GM18519 (cell line): ENCODE measurements around the gene RPS6KA2.
A peak's percentile ranks its signal among the peaks of the same experiment; 100 is the strongest.
"Not testable (repeated sequence)": the region's sequence is repeated elsewhere in the genome, so short reads cannot be mapped to it uniquely, and the experiment has no call there.

ENCODE experiments used
- ATAC-seq: cut with Tn5 transposase; IDR thresholded peaks from one replicate; pipeline ENCODE4 v1.9.1; 2021; ENCODE audit warnings: mild to moderate bottlenecking, moderate library complexity; ENCODE audit not compliant: unreplicated experiment, low FRiP score

Gene RPS6KA2

DNA sequence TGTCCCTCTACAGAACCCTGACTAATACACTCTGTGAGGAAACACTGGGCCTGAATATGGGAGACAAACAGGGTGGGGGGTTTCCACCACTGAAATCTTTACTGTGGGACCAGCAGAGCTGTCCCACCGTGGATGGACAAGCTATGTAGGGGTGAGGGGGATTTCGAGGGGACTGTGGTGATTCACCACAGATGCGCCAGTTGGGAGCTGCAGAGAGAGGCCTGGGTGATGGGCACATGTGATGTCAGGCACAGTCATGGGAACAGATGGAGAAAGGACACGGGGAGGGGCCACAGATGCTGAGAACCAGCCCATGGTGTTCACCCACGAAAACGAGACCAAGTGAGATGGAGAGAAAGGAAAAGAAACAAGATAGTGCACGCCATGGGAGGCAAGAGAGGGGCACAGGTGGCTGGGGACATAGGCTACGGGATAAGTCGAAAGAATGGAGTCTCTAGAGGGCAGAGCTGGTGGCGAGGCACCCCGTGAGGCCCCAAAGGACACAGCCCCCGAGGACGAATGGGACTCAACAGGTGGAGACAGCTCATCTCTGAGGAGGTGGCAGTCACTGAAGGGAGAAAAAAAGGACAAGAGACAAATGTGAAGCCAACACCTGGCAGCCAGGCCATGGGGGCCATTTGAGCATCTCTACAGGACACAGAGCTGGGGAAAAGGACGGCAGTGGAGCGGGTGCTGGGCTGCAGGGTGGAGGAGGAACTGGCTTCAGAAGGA lies 30.1 kb downstream of the RPS6KA2 start:
- no peak for ATAC-seq

DNA sequence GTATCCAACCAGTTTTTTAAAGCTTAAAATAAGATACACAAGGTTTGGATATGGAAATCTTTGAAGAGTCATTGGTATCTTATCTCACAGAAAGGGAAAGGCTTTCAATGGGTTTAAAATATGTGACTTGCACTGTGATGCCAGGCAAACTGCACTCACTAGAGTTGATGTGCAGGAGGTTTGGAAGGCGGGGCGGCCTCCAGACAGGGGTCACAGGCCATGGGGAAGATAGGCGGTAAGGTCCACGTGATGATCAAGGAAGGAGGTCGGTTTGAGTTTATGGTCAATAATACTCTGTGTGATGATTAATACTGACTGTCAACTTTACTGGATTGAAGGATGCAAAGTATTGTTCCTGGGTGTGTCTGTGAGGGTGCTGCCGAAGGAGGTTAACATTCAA lies 31.1 kb downstream of the RPS6KA2 start:
- no peak for ATAC-seq

- no peak for ATAC-seq
Measured at GRCh38 chr6:166595061-166595780, 31.8 kb downstream of the RPS6KA2 start.

DNA sequence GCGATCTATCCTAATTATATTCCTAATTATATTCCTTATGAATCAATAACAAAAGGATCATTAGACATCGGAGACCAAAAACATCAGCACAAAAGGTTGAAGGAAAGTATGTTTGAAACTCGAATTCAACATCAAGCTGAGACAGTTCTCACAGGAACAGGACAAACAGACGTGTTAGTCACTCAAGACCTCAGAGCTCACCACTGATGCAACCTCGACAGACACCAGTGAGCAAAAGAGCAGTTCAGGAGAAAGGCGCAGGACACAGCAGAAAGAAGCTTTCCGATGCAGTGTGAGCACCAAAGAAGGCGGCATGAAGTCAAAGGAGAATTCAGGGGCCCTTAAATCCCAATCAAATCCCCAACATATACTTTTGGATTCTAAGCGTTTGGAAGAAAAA lies 34.2 kb downstream of the RPS6KA2 start:
- no peak for ATAC-seq

DNA sequence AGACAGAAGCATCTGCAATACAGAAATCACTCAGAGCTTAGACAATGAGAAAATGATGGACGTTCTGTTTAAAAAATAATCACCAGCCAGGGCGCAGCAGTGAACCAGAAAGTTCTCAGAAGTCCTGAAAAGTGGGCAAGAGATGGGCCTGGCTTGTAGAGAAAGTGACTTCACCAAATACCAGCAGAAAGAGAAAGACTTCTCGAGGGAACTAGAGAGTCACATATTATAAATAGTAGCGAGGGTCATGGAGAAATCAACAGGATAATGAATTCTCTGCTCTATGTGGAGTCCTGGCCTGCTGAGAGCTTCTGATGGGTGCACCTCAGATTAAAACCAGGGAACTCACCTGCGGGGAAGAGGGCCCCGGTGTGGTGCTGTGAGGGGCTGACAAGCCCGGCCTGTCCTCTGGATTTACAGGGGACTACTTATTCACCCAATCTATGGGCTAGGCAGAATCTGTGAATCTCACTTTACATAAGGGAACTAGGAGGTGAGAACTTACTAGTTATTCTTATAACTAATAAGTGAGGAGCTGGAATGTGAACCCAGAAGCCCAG lies 35.0 kb downstream of the RPS6KA2 start:
- ATAC-seq = no peak

GRCh38 chr6:166591026-166591425 lies 36.0 kb downstream of the RPS6KA2 start:
- no peak for ATAC-seq

DNA sequence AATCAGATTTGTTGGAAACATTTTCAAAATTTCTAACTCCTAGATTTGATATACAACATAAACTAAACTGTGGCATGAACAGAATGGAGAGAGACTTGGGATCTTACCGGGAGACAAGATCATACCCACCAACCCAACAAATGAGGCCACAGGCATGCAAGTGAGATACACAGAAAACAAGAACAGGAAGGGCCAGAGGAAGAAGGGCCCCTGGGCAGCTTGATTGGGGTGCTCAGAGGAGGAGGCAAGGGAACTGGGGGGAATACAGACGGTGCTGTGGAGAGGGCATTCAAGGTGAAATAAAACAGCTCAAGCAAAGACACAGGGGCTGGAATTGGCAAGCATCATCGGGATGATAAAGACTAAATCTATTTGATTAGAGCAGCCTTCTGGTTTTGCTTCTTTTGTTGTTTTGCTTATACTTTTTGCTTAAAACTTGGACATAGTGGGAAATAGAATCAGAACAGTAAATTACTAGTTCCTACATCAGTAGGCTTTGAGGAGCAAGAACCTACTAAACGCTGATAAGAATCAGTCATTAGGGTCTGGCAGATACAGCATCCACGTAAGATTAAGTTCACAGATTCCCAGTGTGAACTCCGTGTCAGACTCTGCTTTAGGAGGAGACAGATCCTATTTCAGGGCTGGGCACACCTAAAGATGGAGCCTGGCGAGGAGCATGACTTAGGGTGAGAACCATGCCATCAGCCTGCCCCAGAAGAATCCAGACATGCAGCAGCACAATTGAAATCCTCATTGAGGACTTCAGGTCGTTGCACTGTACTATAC lies 37.1 kb downstream of the RPS6KA2 start:
- no peak for ATAC-seq

DNA sequence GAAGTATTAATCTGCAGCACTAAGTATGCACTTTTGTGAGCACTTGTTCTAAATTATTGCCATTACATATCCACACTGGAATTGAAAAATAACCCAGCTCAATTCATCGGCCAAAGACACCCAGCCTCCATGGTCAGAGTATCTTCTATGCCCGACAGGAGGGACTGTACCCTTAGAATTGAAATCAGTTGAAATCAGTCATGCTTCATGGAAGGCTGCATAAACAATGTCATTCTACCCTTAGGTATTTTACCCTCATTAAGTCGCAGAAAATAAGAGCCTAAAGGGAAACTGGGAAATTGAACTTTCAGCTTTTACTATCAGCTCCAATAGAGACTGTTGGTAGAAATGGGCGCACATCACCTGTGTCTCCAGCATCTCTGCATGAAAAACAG lies 37.7 kb downstream of the RPS6KA2 start:
- no peak for ATAC-seq

- no peak for ATAC-seq
Measured at GRCh38 chr6:166588691-166589336, 38.2 kb downstream of the RPS6KA2 start.

DNA sequence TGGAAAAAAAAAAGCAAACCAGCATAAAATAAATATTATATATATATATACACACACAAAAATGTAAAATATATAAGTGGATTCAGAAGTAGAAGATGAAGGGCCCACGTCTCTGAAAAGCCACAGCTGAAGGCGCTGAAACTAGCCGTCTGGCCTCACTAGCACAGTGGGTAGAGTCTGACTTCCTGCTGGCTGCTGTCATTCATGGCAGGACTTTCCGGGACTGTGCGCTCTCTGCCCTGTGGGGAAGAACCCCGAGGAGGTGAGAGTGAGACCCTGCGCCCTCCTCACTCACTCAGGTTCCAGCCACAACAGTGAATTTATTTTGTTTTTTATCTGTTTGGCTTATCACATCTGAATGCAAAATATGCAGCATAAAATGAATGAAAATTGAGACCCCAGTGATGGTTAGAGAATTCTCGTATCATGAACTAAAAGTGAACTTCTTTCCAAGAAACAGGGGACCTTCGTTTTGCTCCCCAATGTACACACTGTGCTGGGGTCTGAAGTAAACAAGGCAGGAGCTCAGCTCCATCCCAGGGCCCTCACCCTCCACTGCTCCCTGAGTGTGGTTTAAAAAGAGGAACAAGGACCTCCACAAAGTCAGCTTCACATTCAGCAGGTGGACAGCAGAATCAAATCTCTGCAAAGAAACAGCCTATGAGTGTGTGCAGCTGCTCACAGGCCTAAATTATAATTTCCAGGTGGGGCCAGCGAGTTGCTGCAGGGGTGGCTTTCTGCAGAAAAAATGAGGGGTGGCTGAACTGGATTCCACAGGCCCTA lies 39.2 kb downstream of the RPS6KA2 start:
- peak; percentile 73 for ATAC-seq

DNA sequence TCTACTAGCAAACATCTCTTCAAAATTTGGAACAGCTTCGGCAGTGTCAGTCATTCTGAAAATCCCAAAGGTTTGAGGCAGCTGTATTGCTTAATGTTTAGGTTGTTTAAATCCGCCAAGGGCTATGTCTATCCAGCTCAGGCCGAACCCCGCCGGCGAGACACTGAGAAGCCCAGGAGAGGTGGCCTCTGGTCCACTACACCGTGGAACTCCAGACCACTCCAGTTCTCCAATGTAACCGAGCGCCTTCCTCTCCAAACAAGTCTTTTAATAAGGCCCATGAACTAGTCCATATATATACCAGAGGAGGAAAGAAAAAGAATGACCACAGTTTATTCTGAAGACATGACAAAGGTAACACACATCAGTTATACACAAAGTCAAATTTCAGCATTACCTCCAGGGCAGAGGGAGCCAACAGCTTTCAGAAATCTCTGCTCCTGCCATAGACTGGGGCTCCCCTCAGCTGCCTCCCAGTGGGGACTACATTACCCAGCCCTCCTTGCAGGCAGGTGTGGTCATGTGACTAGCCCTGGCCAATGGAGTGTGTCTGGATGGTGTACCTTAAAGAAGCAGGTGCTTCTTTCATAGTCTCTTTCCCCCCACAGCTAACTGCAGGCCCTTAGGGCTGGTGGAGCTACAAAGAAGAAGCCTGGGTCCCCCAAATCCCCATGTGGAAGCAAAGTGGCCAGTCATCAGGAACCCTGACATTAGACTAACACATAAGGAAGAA lies 40.5 kb downstream of the RPS6KA2 start, which contains the start of gene RAMACL:
RAMACL (minus strand) TSS at position 255 of the 733 bp plus-strand sequence; CDS start at position 54, 201 bp downstream.
- ATAC-seq = peak; percentile 84

DNA sequence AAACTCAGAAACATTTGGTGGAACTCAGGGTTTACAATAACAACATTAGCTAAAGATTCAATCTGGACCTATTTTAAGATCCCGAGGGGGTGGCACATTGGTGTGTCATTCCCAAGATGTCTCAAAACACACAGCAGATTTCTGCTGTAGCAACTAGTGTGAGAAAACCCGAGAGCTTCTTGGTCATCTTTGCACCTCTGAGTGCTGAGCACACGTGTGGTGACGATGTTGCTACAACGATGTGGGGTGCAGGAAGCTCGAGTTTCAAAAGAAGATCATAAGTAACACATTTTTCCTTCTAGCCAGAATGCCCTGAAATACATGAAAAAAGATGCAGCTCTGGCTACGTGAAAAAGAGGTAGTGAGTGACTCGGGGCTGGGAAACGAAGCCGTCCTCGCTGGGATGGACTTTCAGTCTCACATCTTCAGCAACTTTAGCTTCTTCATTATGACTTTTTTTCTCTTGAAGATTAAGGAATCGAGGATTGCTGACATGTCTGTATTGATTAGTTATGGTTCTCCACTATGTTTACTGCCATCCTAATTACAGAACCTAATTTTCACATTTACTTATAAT lies 42.1 kb downstream of the RPS6KA2 start:
- no peak for ATAC-seq

DNA sequence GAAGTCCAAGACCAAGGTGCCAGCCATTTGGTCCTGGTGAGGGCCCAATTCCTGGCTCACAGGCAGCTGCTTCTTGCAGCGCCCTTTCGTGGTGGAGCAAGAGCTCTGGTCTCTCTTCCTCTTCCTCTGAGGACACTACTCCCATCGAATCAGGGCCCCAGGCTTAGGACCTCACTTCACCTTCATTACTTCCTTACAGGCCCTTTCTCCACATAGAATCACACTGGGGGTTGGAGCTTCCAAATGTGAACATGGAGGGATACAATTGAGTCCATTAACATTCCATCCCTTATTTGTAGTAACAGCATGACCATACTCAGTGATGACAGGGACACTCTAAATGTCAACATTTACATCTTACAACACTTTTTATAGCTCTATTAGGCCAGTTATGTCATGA lies 42.9 kb downstream of the RPS6KA2 start:
- no peak for ATAC-seq

- no peak for ATAC-seq
Measured at GRCh38 chr6:166583230-166583965, 43.7 kb downstream of the RPS6KA2 start.

DNA sequence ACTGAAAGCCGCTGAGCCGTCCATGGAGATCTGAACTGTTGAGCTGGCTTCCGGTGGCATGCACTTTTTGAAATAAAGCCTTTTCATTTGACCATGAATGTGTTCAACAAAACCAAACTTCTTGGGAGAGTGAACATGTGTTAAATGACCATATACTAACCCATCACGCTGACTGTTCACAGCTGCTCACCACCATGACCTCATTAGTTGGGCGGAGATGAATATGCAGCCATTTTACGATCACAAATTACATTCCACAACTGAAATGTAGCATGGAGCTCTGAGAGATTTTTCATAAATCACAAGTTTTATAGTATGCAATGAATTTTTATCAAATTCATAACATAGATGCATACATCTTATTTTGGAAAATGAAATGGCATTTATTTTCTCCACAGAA lies 44.8 kb downstream of the RPS6KA2 start:
- ATAC-seq = no peak

DNA sequence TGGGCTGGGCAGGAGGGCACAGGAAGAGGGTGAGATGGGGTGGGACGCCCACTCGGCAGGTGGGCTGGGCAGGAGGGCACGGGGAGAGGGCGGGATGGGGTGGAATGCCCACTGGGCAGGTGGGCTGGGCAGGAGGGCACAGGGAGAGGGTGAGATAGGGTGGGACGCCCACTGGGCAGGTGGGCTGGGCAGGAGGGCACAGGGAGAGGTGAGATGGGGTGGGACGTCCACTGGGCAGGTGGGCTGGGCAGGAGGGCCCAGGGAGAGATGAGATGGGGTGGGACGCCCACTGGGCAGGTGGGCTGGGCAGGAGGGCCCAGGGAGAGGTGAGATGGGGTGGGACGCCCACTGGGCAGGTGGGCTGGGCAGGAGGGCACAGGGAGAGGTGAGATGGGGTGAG lies 45.2 kb downstream of the RPS6KA2 start:
- ATAC-seq = not testable (repeated sequence)

- no peak for ATAC-seq
Measured at GRCh38 chr6:166581091-166581511, 46.0 kb downstream of the RPS6KA2 start.
